LoVo (cell line): ENCODE measurements around the gene CFAP70.
"Not testable (repeated sequence)": the region's sequence is repeated elsewhere in the genome, so short reads cannot be mapped to it uniquely, and the experiment has no call there.

ENCODE experiments used
- DNase-seq: peaks from one replicate; pipeline ENCODE4 v3.0.0-alpha.2; 2016; ENCODE audit warnings: low spot score

Gene CFAP70

DNA sequence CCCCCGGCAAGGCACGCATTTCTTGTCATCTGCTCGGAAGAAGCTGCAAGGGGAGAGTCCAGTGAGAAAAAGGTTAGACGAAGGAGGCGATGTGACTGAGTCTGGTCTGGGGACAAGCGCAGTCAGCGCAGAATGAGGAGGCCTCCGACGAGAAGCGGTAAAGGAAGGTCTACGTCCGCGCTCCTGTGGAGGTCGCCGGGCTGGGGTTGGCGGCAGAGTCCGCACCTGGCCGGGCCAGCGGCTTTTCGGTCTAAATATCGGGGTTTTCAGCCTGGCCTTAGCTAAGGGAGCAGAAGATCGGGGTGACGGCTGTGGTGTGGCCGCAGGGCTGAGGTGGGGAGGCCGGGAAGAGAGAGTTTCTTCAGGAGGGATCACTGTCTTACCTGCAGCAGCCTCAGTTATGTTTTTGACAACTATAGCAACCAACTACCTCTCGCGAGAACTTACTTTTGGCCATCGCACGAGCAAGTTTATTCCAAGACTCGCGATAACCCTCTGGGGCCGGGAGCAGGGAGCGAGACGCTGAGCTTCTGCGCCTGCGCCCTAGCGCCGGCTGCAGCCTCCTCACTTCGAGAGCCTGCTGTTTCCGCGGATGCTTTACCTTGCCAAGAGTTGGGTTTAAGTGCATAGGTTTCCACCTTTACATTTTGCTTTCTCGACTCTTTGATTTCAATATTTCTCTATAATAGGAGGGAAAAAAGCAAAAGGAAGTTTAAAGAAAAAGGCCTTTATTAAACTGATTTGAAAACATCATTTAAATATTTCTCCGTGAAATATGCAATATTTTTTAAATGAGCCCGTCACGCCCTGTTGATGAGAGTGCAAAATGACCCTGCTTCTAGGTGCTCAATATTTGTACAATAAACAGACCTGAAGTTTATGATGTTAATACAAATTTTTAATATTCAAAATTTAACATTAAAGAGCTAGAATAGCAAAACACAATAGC is at the start of gene CFAP70:
Gene CFAP70 (minus strand): TSS at position 534 of the 949 bp plus-strand sequence. CDS start 4,068 bp downstream, outside the sequence.
- peak; percentile 98 for DNase-seq

DNA sequence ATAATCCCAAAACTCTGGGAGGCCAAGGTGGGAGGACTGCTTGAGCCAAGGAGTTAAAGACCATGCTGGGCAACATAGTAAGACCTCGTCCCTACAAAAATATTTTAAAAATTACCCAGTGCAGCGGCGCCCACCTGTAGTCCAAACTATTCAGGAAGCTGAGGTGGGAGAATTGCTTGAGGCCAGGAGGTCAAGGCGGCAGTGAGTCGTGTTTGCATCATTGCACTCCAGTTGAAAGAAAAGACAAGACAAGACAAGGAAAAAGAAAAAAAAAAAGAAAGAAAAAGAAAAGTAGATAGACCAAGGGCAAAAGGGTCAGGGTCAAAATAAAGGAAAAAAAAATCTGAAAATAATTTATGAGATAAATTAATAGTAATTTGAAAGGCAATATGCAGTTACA is 49.4 kb upstream of the CFAP70 start:
- no peak for DNase-seq

DNA sequence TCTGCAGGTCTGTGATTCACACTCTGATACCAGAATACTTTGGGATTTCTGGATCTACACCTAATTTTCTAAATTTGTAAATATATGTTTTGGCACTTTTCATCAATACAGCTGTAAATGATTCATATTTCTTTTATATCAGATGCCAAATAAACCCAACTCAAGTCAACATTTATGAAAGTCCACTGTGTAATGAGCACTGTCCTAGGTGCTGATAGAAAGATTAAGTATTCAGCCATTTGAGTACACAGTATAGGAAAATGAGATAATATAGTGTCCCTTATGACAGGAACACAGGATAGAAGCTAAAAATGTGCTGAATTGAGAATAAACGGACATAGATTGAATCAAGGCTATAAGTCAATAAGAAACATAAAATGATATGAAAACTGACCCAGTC is 48.8 kb upstream of the CFAP70 start:
- DNase-seq, result no peak

DNA sequence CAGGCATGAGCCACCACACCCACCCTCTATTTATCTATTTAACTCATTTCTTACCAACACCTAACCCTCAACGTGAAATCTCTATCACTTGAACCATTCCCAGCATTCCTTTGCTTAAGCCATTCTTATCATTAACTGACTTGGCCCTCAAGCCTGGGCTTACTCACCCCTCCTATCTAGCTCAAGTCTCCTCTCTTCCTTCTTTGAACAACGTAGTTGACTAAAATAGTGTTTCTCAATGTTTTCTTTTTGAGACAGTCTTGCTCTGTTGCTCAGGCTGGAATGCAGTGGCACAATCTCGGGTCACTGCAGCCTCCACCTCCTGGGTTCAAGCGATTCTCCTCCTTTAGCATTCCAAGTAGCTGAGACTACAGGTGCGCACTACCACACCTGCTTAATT is 48.2 kb upstream of the CFAP70 start:
- DNase-seq, result no peak

DNA sequence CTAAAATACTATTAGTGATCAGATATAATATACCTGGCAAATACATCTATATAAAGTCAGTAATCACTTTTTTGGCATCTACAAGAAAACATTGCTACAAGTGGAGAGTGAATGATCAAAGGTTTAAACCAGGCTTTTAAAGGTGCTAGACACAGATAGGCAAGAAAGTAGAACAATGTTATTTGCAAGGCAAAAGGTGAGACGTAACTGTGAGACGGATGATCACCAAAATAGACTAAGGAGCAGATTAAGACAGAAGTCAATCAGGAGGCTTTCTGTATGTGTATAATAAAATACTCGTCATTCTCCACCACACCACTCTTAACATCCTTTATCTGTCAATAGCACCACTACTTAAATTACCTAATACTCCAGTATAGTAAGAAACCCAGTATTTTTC is 46.9 kb upstream of the CFAP70 start:
- DNase-seq, result no peak

DNA sequence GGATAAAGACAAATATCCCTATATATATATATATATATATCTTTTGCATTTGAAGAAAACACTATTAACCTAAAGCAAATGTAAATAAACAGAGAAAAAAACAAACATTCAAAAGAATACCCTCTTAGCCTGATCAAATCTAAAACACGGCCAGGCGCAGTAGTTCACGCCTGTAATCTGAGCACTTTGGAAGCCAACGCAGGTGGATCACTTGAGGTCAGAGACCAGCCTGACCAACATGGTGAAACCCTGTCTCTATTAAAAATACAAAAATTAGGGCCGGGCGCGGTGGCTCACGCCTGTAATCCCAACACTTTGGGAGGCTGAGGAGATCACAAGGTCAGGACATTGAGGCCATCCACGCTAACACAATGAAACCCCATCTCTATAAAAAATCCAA is 46.0 kb upstream of the CFAP70 start:
- DNase-seq, result no peak

DNA sequence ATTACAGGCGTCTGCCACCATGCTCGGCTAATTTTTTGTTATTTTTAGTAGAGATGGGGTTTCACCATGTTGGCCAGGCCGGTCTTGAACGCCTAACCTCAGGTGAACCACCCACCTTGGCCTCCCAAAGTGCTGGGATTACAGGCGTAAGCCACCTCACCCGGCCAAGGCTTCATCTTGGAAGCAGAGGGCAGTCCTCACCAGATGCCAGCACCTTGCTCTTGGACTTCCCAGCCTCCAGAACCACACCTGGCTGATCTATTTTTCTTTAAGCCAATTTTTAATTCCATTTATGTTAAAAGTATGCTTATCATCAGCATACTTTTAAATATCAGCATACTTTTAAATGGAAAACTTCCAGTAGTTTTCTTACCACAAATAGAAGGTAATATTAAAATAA is 43.0 kb upstream of the CFAP70 start:
- DNase-seq, result no peak

DNA sequence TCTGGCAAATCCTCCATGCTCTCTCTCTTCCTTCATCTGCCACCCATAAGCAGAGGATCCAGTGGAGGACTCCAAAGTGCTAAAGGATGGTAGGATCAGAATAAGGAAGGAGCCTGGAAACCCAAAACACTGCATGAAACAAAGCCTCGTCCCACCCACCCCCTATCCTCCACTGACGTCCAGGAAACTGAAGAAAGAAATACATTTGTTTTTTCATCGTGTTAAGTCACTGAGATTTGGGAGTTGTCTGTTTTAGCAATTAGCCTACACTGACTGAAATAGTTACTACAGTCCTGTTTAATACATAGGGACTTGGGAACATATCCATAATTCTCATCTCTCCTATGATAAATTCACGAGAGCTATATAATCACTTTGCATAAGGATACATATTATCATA is 40.4 kb upstream of the CFAP70 start:
- DNase-seq, result no peak

DNA sequence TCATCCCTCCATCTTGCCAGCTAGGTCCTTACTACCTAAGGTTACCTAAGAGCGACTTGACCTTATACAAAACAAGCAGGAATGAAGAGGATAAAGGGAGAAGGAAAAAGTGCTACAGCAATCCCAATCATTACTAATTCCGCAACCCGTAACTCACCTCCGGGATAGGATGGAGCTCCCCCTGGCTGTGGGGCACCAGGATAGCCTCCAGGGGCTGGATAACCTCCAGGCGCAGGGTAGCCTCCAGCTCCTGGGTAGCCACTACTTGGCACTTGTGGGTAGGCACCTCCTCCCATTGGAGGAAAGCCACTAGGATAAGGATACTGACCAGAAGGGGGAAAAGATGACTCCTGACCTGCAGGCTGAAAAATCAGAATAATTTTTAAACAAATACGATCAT is 39.4 kb upstream of the CFAP70 start:
- DNase-seq, result no peak

DNA sequence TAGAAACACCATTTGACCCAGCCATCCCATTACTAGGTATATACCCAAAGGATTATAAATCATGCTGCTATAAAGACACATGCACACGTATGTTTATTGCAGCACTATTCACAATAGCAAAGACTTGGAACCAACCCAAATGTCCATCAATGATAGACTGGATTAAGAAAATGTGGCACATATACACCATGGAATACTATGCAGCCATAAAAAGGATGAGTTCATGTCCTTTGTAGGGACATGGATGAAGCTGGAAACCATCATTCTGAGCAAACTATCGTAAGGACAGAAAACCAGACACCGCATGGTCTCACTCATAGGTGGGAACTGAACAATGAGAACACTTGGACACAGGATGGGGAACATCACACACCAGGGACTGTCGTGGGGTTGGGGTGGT is 35.7 kb upstream of the CFAP70 start:
- DNase-seq, result not testable (repeated sequence)

DNA sequence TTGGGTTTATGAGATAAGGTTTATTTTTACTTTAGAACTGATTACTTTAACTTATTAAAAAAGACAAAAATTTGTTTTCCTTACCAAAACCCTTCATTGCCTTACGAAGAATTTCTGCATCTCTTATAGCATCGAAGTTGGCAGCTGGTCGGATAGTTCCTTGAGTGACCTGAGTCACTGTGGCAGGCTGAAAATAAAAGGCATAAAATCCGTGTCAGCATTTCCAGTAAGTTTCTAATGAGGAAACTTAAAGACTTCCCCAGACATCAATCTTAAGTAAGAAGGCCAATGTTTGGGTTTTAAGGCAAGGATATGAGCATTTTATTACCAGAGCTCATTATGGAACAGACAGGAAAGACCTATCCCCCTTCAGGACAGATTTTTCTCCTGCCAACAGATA is 29.6 kb upstream of the CFAP70 start:
- no peak for DNase-seq

DNA sequence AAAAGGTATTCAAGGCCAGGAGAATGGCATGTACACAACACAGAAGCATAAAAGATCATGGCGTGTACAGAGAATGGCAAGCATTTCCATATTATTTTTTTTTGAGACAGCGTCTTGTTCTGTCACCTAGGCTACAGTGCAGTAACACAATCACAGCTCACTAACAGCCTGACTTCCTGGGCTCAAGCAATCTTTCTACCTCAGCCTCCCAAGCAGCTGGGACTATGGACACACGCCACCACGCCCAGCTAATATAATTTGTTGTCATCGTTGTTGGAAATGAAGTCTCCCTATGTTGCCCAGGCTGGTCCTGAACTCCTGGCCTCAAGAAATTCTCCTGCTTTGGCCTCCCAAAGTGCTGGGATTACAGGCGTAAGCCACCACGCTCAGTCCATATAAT is 27.9 kb upstream of the CFAP70 start:
- DNase-seq, result no peak

DNA sequence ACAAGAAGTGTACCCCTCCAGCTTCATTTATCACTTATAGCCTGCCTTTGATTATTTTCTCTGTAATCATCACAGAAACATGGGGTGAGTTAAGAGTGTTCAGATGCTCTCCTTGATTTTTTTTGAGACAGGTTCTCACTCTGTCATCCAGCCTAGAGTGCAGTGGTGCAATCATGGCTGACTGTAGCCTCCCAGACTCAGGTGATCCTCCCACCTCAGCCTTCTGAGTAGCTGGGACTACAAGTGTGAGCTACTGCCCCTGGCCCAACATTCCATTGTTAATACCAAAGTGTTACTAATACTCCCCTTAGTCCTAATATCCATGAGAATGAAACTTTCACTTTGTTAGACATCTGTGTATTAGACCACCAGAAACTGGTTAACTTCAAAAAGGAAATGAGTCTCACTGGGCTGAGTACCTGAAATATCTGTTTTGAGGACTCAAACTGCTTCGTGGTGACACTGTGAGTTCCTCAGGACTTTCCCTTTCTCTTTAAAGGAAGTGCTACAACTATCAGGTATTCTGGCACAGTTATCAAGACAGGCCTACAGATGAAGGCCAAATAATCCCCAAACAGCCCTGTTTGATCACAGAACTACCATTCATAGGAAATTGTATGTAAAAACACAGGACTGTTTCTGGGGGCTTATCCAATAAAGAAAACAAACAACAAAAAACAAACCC is 20.5 kb upstream of the CFAP70 start:
- no peak for DNase-seq

DNA sequence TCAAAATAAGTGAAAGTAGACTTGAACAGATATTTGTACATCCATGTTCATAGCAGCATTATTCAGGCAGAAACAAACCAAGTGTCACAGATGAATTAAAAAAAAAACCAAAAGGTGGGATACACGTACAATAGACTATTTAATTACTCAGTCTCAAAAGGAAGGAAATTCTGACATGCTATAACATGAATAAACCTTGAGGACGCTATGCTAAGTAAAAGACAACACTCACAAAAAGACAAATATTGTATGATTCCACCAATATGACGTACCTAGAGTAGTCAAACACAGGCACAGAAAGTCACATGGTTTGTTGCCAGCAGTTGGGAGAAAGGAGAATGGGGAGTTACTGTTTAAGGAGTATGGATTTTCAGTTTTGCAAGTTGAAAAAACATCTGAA is 18.0 kb upstream of the CFAP70 start:
- DNase-seq, result no peak

DNA sequence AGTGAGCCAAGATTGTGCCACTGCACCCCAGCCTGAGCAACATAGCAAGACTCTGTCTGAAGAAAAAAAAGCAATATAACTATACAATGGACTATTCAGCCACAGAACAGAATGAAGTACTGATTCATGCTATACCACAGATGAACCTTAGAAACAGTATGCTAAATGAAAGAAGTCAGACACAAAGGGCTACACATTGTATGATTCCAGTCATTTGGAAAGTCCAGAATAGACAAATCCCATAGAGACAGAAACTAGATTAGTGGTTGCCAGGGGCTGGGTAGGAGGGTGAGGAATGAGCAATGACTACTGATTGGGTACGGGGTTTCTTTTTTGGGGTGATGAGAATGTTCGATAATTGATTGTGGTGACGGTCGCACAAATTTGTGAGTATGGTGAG is 9.6 kb upstream of the CFAP70 start:
- DNase-seq, result no peak

DNA sequence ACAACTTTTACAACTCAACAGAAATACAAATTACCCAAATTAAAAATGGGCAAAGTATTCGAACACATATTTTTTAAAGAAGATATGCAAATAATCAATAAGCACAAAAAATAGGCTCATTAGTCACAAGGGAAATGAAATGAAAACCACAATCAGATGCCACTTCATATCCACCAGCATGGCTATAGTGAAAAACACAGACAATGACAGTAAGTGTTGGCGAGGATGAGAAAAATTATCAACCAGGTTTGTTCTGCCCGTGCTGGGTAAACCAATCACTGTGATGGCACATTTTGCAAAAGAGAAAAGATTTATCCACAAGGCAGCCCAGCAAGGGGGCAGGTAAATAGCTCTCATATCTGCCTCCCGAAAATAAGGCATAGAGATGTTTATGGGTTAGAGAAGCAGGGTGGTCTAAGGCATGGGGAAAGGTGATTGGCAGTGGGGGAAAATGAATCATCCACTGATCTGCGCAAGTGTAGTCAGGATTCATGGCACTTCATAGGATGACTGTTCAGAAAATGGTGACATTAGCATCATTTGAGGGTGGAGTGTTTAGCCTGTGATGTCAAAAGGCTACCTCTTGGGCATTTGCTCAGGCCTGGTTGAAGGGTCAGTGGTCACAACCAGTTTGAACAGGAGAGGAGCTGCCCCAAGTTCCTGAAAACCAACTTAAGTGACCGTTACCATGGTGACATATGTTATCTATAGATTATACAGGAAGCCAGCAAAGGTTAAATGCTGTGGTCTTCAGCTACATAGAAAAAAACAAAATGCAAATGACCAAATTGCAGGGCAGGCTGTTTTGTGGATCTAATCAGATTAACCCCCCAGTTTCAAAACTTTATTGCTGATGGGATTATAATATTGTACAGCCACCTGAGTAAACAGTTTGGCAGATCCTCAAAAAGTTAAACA is 8.0 kb upstream of the CFAP70 start:
- DNase-seq, result no peak

DNA sequence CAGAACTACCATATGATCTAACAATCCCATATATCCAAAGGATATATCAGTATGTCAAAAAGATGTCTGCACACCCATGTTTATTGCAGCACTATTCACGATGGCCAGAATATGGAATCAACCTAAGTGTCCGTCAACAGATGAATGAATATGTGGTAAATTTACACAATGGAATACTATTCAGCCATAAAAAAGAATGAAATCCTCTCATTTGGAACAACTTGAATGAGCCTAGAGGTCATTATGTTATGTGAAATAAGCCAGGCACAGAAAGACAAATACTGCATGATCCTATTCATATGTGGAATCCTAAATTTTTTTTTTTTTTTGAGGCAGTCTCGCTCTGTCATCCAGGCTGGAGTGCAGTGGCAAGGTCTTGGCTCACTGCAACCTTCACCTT is 6.3 kb upstream of the CFAP70 start:
- DNase-seq, result no peak

DNA sequence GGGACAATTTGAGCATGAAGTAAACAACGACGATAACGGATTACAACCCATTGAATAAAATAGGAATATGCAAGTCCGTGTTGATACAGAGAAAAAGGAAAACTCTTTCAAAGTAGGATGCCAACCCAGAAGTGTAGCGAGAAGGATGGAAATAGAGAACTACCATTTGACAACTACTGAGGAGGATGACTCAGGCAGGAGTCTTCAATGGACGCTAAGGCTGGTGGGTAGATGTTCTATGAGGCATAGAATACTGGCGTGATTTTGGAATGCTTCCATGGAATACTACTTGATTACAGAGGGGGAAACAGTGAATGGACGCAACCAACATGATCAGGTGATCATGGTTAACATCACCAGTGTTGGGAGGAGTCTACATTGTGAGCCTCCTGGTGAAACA is 828 bp upstream of the CFAP70 start:
- peak; percentile 6 for DNase-seq

DNA sequence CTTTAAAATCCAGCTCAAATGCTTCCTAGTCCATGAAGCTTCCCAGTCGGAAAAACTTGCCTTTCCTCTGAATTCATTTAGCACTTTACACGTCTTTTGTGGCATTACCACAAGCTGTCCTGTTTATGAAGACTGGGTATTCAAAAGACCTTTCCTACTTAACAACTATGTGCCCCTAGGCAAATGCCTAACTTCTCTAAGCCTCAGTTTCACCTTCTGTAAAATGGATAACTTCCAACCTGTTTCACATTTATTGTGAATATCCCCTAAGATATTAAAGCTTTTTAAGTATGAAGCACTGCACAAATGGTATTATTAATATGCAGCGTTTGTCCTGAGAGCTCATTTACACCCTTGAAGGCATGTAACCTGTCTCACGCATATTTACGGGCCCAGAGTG is 843 bp downstream of the CFAP70 start:
- peak; percentile 1 for DNase-seq

DNA sequence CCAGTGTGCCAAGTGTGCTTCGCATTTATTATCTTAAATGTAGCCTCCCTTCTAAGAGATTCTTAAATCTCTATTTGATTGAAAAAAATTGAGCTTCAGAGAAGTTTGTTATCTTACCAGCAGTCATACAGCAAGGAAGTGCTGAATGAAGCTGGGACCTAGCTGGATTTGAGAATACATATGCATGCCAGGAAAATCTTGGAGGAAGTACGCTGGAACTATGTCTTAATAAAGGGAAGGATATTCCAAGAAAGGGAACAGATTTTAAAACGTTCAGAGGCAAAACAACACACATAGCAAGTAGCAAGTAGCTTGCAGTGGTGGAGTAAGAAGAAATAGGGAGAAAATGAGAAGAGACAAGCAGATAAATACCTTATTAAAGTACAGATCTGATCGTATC is 1.5 kb downstream of the CFAP70 start:
- DNase-seq, result no peak

DNA sequence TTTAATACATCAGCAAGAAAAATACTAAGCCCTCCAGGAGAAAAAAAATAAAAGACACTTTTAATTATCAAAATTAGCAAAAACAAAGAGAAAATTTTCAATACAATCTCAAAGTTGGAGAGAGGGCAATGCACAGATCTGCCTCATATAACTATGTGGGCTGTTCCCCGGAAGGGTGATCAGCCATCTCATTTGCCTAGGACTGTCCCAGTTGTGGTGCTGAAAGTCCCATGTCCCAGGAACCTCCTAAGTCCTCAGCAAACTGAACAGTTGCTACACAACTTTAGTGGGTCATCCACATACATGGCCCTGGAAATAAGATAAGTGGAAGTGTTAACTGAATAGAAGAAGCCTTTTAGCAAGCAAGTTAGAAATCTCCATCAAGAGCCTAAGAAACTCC is 14.4 kb downstream of the CFAP70 start:
- DNase-seq, result no peak

DNA sequence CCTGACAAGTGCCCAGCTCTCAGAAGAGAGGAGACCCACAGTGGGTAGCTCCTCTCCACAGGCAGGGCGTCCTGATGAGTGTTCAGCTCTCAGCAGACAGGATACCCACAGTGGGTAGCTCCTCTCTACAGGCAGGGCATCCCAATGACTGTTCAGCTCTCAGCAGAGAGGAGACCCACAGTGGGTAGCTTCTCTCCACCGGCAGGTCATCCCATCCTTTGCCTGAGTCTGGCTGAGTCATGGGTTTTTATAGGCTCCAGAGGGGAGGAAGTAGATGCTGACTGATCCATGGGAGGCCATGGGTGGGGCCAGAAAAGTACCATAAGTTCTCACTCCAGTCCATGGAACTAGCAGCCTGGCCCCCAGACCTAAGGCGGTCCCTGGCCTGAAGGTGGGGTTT is 18.5 kb downstream of the CFAP70 start:
- no peak for DNase-seq
